Measurements from ENCODE around the gene OSBPL10.

GRCh38 chr3:31847760-31848159 is 133.3 kb downstream of the OSBPL10 start:
- TF ChIP-seq CTCF (IDR thresholded peaks at IDR 0.05), result no peak
- no peak for TF ChIP-seq POLR2A (IDR thresholded peaks at IDR 0.05; ENCODE audit: low read length)
- no peak for TF ChIP-seq EP300 (IDR thresholded peaks at IDR 0.05)

Data from A549 (cell line).